HG03097 (cell line): ENCODE data around the gene TRIM37.
A peak's percentile ranks its signal among the peaks of the same experiment; 100 is the strongest.
"Not testable (repeated sequence)": the region's sequence is repeated elsewhere in the genome, so short reads cannot be mapped to it uniquely, and the experiment has no call there.

Experiments
- ATAC-seq: cut with Tn5 transposase; IDR thresholded peaks from one replicate; pipeline ENCODE4 v1.9.1; 2021; ENCODE audit not compliant: unreplicated experiment, low FRiP score

The TRIM37 gene

DNA sequence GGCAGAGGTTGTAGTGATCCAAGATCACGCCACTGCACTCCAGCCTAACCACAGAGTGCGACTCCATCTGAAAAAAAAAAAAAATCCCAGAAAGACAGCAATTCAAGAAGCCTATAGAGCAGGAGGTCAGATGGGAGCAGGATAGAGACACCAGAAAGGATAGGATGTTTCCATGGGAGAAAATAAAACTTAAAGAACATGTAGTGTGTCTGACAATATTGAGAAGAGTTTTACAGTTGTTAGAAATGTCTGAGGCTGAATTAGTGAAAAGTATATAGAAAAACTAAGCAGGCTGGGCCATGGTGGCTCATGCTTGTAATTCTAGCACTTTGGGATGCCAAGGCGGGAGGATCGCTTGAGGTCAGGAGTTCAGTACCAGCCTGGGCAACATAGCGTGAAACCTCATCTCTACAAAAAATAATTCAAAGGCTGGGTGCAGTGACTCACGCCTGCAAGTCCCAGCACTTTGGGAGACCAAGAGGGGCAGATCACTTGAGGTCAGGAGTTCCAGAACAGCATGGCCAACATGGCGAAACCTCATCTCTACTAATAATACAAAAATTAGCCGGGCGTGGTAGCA, 15.3 kb upstream of the TRIM37 start:
- no peak for ATAC-seq

DNA sequence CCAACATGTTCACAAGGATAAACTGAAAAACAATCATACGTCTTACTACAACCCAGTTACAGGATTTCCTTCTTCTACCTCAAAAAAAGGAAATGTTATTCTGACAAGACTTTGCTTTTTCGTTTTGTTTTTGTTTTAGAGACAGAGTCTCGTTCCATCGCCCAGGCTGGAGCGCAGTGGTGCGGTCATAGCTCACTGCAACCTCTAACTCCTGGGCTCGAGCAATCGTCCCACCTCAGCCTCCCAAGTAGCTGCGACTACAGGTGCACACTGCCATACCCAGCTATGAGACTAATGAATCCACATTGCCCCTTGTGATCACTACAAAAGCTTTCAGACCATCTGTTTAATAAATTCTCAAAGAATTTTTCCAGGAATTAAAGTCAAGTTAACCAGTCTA, 8.8 kb upstream of the TRIM37 start:
- ATAC-seq: no peak

DNA sequence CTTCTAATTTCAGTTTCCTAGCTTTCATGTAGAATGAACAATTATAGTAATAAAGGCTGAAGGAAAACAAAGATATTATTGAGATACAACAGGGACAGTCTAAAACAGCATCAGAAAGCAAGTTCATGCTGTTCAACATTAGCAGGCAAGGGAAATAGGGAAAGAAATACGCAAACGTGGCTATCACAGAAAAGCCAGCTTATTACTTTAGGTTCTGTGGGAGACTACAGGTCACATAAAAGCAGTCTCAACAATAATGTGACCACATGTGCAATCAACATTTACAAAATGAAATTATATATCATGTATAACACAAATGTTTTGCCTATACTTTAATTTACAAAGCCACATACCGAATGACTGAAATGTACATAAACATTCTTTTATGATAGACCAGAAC, 4.9 kb upstream of the TRIM37 start:
- ATAC-seq: no peak

DNA sequence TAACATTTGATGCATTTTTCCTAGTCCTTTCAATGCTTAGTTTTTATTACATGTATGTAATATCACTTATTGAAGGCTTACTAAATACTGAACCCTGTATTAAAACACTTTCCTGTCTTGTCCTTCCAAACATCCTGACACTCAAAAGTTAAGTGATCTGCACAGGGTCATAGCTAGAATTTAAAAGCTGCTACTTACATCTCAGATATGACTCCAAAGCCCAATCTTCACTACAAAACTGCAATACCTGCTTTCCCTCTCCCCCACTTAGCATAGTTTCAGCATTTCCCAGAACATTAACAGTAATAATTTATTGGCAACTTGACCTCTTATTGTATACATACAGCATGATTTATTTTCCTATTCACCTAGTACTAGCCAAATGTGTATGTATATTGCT, 4.3 kb upstream of the TRIM37 start:
- no peak for ATAC-seq

DNA sequence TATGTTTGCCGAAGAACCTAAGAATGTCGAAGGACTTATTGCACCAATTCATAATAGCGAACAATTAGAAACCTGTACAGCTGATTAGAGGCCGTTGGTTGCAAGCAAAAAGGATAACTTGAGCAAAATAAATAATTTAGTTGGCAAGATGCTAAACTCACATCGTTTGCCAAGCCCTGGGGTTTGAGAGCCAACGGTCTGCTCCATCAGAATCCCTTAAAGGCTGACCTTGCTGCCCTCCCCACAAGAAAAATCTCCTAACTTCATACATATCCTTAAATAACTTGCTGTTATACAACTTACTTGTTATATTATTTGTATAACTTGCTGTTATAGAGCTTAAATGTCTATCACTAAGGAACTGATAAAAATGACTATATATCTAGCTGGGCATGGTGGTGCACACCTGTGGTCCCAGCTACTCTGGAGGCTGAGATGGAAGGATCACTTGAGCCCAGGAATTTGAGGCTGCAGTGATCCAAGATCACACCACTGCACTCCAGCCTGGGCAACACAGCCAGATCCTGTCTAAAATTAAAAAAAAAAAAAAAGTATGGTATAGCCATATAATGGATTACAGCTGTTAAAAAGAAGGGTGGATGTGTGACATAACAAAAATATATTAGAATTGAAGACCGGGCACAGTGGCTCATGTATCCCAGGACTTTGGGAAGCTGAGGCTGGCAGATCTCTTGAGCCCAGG, 1.9 kb upstream of the TRIM37 start:
- no peak for ATAC-seq

DNA sequence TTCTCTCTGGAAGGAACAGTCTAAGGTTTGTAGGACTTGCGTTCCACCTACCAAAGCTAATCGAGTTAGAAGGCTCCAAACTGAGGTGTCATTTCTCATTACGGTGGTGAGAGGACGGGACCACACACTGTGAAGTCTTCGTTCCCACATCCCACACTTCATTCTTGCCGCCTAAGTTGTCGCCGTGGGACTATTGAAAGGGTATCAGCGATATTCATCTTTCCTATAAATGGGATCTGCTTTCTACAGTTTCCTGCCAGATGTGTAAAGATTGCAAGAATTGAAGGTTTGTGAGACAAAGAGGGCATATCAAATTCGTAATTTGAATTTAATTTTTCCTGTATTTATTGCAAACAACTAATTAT, 608 bp upstream of the TRIM37 start:
- no peak for ATAC-seq

DNA sequence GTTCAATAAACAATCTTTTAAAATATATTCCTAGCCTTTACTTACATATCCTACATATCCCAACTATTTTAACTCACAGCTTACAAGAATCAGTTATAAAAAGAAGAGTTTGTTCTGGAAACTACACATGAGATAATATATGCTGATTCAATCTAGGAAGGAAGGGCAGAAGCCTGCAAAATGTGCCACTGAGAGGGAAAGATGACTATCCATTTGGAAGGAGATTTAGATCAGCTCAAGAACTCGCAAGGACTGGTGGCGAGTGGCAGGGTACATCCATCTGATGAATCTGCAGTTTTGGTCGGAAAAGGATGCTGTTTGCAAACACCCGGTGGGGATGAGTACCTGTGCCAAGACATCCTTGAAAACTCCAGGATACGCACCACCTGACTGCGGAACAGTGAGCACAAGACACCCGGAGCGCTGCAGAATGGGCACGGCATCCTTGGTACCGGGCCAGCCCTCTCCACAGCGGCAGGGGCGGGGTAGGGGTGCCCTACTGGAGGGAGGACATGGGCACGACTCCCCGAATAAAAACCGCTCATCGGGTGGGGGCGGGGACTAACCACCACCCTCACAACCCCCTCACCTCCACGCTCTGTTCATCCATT, 723 bp downstream of the TRIM37 start:
- ATAC-seq: peak; percentile 28

DNA sequence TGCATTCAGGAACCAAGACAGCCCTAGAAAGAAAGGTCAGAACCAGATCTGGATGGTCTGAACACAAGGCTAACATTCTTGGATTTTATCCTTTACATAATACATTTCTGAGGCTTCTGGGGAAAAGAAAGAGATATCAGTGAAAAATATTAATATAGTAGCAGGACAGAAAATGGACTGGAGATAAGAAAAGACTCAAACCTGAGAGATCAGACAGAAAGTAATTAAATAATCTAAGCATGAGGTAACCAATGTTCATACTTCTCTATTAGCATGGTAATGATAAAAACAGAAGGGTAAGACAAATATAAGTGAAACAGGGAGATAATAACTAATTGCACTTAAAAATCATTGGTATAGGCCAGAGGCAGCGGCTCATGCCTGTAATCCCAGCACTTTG, 5.5 kb downstream of the TRIM37 start:
- no peak for ATAC-seq

DNA sequence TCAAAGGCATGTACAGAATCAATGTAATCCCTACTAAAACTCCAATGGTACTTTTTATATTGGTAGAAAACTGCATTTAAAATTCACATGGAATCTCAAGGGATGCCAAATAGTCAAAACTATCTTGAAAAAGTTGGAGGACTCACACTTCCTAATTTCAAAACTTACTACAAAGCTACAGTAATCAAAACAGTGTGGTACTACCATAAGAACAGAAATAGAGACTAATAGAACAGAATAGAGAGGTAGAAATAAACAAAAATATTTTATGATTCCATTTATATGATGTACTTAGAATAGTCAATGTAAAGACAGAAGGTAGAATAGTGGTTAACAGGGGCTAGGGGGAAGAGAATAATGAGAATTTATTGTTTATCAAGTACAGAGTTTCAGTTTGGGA, 8.8 kb downstream of the TRIM37 start:
- no peak for ATAC-seq

DNA sequence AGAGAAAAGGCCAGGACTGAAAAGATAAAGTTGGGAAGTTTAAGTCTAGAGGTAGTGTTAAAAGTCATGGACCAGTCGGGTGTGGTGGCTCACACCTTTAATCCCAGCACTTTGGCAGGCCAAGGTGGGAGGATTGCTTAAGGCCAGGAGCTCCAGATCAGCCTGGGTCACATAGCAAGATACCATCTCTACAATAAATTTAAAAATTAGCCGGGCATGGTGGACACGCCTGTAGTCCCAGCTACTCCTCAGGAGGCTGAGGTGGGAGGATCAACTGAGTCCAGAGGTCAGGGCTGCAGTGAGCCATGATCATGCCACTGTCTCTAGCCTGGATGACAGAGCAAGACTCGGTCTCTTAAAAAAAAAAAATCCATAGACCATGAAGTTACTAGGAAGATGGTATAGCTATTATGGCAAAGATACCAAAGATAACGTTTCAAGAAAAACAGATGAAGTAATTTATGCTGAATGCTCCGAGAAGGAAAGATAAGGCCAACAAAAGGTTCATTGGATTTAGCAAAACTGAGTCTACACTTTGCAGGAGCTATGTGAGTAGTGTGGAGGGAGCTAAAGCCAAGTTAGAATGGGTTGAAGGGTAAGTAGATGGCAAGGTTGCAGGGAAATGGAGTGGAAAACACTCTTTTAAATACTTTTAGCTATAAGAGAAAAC, 11.7 kb downstream of the TRIM37 start:
- no peak for ATAC-seq

DNA sequence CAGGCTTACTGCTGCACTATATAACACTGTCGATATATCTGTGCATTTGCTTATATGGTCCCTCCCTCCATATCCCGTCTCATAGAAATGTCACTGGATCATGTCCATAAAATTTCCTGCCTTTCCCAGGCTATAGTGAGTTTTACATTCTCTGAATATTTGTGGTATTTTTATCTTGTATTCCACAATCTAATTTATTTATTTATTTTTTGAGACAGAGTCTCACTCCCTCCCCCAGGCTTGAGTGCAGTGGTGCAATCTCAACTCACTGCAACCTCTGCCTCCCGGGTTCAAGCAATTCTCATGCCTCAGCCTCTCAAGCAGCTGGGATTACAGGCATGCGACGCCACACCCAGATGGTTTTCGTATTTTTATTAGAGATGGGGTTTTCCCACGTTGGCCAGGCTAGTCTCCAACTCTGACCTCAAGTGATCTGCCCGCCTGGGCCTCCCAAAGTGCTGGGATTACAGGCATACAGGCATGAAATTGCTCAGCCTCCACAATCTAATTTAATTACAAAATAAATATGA, 12.9 kb downstream of the TRIM37 start:
- no peak for ATAC-seq

DNA sequence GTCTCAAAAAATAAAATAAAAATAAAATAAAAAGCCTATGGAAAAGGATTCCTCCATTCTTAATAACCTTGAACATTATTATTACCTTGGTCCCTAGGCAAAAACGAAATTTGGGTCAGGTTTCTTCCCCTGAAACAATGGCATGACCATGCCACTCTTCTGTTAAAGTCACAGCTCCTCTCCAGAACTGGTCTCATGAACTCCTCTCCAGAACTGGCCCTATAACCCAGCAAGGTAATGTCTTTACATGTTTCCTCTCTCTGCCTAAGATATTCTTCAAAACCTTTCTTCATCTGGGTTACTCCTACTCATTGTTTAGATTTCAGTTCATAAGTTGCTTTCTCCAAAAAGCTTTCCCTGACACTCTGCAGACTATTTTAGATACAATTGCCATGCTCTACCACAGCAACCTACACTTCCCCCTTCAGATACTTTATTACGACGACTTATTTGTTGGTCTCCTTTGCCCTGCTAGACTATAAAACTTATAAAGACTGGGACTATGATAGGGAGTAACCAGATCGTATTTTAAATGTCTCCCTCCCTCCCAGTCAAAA, 13.5 kb downstream of the TRIM37 start:
- no peak for ATAC-seq

DNA sequence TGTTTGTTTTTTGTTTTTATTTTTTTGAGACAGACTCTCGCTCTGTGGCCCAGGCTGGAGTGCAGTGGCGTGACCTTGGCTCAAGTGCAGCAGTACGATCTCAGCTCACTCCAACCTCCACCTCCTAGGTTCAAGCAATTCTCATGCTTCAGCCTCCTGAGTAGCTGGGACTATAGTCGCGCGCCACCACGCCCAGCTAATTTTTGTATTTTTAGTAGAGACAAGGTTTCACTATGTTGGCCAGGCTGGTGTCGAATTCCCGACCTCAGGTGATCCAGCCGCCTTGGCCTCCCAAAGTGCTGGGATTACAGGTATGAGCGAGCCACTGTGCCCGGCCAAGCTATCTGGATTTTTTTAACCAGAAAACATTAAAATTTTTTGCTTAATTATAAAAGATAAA, 16.1 kb downstream of the TRIM37 start:
- ATAC-seq: not testable (repeated sequence)

DNA sequence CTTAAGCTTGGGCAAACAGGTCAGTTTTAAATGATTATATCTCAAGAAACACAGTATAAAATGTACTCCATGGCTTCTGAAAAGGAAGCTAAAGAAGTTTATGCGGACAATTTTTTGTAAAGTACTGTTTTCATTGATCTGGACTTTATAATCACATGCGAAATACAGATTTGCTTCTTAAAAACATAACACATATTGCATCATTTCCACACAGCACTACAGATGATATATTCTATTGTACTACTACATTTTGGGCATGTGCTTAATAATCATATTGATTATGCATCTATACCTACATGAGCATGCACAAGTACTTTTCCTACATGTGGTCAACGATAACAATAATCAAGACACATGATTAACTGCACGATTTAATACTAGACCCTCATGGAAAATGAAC, 22.5 kb downstream of the TRIM37 start:
- ATAC-seq: no peak

DNA sequence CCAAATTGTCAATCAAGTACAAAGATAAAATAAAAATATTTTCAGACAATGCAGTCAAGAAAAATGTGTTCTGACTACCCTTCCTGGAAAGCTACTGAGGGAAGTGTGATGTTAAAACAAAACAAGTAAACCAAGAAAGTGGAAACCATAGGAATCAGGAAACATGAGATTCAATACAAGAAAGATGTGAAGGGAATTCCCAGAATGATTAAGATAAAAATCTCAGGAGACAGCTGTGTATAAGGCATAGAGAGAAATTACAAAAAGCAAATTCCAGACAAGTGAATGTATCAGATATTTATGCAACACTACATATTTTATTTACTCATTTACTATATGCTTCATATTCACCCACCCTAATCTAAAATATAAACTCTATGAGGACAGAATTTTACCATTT, 32.2 kb downstream of the TRIM37 start:
- ATAC-seq: no peak

DNA sequence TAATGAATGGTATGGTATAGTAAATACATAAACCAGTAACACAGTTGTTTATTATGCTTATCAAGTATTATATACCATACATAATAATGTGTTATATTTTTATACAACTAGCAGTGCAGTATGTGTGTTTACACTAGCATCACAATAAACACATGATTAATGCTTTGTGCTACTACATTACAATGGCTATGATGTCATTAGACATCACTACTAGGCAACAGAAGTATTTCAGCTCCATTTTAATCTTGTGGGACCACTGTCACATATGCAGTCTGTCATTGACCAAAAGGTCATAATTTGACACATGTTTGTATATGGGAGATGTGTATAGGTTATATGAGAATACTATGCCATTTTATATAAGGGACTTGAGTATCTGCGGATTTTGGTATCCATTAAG, 32.7 kb downstream of the TRIM37 start:
- ATAC-seq: no peak

DNA sequence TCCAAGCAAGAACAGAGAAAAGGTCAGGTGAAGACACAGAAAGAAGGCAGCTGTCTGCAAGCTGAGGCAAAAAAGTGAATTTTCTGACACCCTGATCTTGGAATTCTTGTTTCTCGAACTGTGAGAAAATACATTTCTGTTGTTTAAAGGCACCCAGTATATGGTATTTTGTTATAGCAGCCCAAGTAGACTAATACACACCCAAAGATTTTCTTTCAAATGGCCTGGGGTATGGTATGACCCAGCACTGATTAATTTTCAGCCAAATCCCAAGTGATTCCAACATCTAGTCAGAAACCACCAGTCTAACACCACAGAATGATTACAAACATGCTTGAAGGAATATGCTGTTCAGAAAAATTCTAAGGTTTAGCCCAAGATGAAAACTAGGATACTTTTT, 36.8 kb downstream of the TRIM37 start:
- no peak for ATAC-seq

DNA sequence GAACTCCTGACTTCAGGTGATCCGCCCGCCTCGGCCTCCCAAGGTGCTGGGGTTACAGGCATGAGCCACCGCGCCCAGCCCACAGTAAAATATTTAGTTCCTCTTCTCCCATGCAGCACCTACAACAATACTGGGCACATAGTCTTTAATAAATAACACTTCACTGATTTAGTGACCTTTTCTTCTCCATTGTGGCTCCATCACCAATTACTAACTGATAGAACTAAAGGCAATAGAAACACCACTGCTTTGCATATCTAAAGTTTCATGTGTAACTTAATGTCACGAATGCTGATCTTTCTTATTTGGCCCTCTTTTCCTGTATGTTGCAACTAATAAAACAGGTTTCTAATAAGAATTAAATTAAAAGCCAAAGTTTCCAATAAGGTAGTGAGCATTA, 38.9 kb downstream of the TRIM37 start:
- ATAC-seq: no peak

DNA sequence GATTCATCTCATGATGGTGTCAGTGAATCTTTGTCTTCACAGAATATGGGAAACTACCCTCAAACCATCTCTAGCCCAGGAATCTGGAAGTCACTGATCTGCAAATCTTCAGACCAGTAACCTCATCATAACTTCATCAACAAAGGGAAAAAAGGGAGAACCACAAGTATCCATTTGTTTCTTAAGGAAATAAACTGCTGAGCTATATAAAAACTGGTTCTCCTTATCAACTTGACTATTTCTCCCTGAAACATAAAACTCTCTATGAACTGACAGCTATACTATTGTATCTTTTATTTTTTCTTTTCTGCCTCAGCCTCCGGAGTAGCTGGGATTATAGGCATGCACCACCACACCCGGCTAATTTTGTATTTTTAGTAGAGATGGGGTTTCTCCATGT, 39.3 kb downstream of the TRIM37 start:
- ATAC-seq: no peak

DNA sequence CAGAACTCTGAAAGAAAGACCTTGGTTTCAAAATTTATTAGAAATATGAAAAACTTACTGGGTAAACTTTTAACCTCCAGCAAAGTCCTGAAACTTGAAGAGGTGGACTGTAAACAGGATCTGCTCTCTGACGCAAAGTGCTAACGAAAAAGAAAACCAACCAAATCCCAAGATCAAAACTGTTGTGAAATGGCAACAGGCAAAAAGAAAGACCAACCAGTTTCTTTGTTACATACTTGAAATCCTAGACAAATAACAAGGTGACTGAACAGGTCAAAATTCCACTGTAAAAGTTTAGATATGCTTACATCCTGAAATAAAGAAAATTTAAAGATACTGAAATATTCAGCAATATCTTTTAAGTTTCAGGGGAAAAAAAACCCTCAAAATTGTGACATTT, 44.2 kb downstream of the TRIM37 start:
- no peak for ATAC-seq

DNA sequence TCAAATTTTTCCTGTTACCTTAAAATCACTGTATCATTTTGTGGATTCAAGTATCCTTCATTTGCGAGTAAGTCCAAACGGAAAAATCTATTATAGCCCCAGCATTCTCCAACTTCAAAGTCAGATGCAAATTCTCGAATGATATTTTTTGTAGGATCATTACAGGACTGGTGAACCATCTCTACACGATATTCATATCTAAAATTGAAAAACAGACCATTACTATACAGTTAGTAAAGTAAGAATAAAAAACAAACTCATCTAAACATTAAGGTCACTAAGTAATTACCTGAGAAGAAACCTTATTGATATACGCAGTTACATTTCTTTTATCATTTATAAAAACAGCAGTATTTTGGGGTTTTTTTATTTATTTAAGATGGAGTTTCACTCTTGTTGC, 49.8 kb downstream of the TRIM37 start:
- ATAC-seq: no peak
